ENCODE data around the gene KCNIP2.

KCNIP2 gene

DNA sequence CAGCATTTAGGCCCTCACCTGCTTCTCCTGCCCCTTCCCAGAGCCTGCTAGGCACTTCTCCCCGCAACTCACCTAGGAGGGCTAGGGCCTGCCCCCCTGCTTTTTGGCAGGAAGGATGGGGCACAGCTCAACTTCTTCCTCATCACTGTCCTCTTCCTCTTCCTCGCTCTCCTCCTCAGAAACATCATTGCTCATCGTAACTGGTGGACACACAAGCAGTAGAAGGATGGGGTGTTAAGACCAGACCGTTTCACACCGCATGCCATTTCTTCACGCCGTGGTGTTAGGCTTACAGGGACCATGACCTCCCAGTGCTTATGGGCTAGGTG is 62.0 kb downstream of the KCNIP2 start:
- TF ChIP-seq, protein P1, sequence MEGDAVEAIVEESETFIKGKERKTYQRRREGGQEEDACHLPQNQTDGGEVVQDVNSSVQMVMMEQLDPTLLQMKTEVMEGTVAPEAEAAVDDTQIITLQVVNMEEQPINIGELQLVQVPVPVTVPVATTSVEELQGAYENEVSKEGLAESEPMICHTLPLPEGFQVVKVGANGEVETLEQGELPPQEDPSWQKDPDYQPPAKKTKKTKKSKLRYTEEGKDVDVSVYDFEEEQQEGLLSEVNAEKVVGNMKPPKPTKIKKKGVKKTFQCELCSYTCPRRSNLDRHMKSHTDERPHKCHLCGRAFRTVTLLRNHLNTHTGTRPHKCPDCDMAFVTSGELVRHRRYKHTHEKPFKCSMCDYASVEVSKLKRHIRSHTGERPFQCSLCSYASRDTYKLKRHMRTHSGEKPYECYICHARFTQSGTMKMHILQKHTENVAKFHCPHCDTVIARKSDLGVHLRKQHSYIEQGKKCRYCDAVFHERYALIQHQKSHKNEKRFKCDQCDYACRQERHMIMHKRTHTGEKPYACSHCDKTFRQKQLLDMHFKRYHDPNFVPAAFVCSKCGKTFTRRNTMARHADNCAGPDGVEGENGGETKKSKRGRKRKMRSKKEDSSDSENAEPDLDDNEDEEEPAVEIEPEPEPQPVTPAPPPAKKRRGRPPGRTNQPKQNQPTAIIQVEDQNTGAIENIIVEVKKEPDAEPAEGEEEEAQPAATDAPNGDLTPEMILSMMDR (IDR thresholded peaks at IDR 0.05; ENCODE audit: unreplicated experiment in 3 of 3), result no peak
- H3K4me1 Mint-ChIP-seq, result peaks cover 43% of the 10 kb centered on the region

DNA sequence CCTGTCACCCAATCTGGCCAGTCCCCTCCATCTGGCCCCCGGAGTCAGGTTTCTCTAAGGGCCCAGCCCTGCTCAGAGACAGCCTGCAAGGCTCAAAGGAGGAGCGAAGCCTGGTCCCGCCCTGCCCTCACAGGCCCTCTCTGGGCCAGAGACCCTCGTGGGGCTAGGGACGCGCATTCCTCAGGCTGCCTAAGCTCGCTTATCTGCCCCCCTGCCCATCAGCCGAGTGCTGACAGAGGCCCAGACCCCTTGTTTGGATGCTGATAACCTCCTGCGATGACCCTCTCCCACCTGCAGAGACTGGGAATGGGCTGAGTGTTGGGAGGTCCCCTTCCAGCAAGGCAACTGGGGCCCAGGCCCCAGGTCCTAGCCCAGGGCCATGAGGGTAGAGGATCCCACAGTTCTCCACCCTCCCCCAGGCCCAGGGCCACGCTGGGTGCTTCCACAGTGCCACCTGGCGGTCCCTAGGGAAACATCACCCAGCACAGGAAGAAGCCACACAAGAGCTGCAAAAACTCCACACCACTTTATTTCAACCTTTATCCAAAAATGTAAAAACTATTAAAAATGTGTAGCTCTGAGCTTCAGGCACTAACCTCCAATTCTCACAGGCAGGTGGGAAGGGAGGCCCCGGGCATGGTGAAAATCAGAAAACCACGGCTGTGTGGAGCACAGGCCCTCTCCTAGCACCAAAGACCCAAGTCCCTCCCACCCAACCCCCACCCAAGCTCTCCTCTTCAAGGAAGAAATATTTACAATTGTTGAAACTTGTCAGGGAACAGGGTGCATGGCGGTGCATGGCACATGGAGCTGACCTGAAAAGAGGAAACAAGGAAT is 62.6 kb downstream of the KCNIP2 start:
- H3K9me3 Mint-ChIP-seq, result no peaks in the 10 kb centered on the region
- TF ChIP-seq, protein P1 (IDR thresholded peaks at IDR 0.05; ENCODE audit: unreplicated experiment in 3 of 3), result peak; percentile 86 to 96 (median 92)
- peaks cover 19% of the 10 kb centered on the region for H3K36me3 Mint-ChIP-seq (ENCODE audit: low read depth)
- peaks cover 43% of the 10 kb centered on the region for H3K4me1 Mint-ChIP-seq
- peak overlapping the region; percentile 98 to 100 (median 100) for H3K4me3 Mint-ChIP-seq
- H3K27me3 Mint-ChIP-seq (ENCODE audit: low read depth), result peaks cover 60% of the 10 kb centered on the region
- no peak overlapping the region for H3K27ac Mint-ChIP-seq

More for the DNA sequence above, 62.0 kb downstream of the KCNIP2 start:
- H3K27ac Mint-ChIP-seq, result no peak overlapping the region
- H3K27me3 Mint-ChIP-seq (ENCODE audit: low read depth), result peaks cover 58% of the 10 kb centered on the region
- no peaks in the 10 kb centered on the region for H3K9me3 Mint-ChIP-seq
- peaks cover 22% of the 10 kb centered on the region for H3K36me3 Mint-ChIP-seq (ENCODE audit: low read depth)
- peak overlapping the region; percentile 98 to 100 (median 100) for H3K4me3 Mint-ChIP-seq

DNA sequence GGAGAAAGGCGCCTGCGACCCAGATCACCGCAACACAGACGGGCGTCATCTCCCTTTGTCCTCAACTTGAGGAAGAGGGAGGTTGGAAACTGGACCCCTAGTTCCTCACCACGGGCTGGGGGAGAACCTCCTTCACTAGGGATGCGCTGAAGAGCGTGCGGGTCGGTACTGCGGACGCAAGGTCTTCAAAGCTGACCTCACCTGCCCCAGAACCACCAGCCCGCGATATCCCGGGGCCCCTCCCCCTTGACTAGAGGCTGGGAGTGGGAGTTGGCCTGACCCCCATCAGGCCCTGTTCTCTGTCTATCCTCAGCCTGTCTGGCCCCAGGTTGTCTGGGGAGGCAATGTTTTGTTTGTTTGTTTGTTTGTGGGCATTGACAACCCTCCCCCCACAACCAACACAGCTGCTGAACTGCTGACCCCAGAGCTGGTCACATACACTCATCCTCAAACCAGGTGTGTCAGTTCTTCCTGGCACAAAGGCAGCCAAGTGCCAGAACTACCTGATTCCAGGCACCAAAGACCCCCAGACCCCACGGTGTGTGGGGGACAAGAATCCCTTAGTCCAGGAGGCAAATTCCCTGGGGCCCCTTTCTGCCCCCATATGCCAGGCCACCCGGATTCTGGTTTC is 63.3 kb downstream of the KCNIP2 start:
- Mint-ChIP-seq H3K36me3 (ENCODE audit: low read depth) (peaks cover 12% of the 10 kb centered on the region), H3K27me3 (ENCODE audit: low read depth) (peaks cover 62% of the 10 kb centered on the region), H3K27ac (no peak overlapping the region), H3K9me3 (no peaks in the 10 kb centered on the region), H3K4me1 (peaks cover 43% of the 10 kb centered on the region), H3K4me3 (peak overlapping the region; percentile 63 to 70 (median 65))
- TF ChIP-seq, protein P1 (IDR thresholded peaks at IDR 0.05; ENCODE audit: unreplicated experiment in 3 of 3), result peak in 2 of 3 experiments; percentile 16 to 30

DNA sequence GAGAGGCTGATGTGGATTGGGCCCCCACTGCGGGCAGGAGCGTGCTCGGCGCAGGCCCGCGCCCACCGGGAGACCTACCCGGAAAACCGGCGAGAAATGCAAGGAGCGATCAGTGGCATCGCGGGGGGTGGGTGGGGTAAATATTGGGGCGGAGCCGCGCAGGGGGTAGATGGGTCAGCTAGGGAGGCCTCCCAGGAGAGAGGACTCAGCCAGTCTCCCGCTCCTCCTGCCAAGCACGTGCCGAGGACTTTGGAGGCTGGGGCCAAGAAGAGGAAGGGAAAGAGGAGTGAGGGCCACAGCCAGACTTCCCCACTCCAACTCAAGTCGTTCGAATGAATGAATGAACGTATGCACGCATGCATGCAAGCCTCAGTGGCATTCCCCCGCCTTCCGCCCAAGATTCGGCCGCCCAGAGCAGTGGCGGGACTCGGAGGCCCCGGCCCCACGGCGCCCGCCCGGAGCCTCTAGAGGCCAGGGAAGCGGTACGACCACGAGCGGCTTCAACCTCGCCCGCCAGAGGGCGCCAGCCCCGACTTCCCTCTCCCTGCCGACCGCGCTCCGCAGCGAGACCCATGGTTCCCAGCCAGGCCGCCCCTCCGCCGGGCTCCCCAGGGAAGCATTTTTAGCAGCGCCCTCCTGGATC is 63.9 kb downstream of the KCNIP2 start:
- Mint-ChIP-seq H3K27ac (no peak overlapping the region), H3K27me3 (ENCODE audit: low read depth) (peaks cover 68% of the 10 kb centered on the region), H3K4me3 (peak overlapping the region; percentile 68 to 74 (median 70)), H3K9me3 (no peaks in the 10 kb centered on the region), H3K4me1 (peaks cover 40% of the 10 kb centered on the region), H3K36me3 (ENCODE audit: low read depth) (peaks cover 12% of the 10 kb centered on the region)
- TF ChIP-seq, protein P1 (IDR thresholded peaks at IDR 0.05; ENCODE audit: unreplicated experiment in 3 of 3), result peak; percentile 85 to 91 (median 86)

DNA sequence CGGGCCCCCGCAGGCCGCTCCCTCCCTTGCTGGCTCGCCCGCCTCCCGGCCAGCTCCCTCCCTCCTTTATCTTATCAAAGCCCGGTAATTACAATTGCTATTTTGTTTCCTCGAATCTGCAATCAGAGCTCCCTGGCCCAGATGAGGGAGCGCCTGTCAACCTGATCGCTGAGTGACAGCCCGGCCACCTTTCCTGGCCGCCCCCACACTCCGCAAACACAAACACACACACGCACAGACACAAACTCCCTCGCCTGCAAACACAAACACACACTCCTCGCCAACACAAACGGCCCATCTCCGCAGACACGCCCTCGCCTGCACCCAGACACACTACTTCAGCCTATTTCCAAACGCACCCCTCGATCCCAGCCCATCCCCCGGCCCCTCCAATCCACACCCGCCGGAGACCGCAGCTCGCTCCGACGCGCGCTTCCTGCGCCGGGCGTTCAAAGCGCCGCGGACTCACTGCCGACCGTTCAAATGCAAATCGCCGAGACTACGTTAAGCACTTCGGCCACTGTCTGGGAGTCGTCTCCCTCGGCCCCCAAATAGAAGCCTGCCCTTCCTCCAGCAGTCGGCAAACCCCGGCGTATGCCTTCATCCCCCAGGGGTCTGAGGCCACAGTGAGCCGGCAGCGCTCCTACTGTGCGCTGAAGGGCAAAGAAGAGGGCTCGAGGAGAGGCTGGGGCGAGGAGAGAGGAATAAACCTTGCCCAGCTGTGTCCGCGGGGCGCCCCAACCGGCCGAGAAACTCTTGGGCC is 64.6 kb downstream of the KCNIP2 start:
- Mint-ChIP-seq H3K36me3 (ENCODE audit: low read depth) (peaks cover 12% of the 10 kb centered on the region), H3K9me3 (no peaks in the 10 kb centered on the region), H3K4me1 (peaks cover 39% of the 10 kb centered on the region)

More for the DNA sequence above, 64.6 kb downstream of the KCNIP2 start:
- peak overlapping the region; percentile 68 to 74 (median 74) for H3K4me3 Mint-ChIP-seq
- peaks cover 75% of the 10 kb centered on the region for H3K27me3 Mint-ChIP-seq (ENCODE audit: low read depth)
- TF ChIP-seq, protein P1 (IDR thresholded peaks at IDR 0.05; ENCODE audit: unreplicated experiment in 3 of 3), result no peak
- peak overlapping the region in 1 of 3 experiments; percentile 2 for H3K27ac Mint-ChIP-seq
